GM10847 (cell line): ENCODE measurements around the gene AKAP6.

Experiments used
- POLR2A ChIP-seq: IDR thresholded peaks from 2 replicates; pipeline ENCODE4 v1.6.1; 2011; ENCODE audit not compliant: insufficient read length; ENCODE audit errors: extremely low read depth

AKAP6 gene

DNA sequence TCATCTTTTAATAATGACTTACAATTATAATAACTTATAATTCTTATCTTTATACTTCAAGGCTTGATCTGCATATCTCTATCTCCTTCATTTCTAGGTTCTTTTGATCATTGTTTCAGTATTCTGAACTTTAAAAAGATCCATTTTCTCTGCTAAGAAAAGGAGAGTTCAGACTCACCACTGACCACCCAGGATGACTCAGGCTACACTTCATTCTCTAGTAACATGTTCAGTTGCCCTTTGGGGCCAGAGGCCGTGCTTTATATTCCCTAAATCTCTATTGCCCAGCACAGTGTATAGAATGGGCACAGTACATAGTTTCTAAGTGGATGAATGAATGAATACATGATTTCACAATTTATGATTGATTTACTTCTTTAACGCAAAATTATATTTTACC lies 268.7 kb downstream of the AKAP6 start:
- TF ChIP-seq POLR2A = no peak

DNA sequence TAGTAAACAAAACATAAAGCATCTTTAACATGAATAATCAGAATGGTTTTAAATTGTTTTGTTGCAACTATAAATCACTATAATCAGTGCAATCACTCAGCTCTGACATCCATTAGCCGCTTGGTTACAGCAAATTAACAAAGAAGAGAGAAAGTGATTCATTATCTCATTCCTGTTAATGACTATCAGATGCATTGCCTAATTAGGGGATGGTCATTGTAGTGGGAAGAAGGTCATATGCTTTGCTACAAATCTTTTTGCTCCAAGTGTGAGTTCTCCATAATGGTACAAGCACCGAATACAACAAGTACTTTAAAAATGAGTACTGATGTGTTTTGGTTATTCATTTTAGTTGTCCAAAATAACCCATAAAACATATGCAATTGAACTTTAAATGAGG lies 272.0 kb downstream of the AKAP6 start:
- TF ChIP-seq POLR2A = no peak

DNA sequence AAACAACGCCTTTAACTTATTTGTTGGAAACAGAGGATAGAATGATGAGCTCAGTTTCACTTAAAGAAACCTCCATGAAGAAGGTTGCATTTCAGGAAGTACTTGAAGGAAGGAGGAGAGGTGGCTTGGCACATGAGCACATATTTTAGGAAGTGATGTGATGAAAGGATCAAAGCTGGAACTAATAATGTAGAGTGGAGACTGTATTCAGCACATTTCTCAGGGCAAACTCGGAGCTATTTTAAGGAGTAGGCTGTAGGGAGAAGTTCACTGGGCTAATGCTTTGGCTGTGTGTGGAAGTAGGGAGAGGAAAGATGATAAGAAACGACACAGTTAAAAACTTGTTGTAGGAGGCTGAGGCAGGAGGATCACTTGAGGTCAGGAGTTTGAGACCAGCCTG lies 272.8 kb downstream of the AKAP6 start:
- TF ChIP-seq POLR2A = no peak

DNA sequence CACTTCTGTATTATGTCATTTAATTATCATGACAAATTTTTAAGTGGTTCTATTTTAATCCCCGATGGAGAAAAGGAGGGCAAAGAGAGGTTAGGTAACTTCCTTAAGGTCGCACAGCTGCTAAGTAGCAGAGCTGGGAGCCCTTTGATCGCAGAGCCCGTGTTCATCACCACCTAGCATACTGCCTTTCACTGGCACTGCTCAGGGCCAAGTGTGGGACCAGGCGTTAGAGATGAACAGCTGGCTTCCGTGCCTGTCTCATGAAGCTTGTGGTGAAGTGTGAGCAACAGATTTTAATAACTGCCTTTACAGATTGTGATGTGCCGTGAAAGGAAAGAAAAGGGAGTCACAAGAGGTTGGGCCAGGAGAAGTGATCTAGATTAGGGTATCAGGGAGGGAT lies 273.6 kb downstream of the AKAP6 start:
- no peak for TF ChIP-seq POLR2A

DNA sequence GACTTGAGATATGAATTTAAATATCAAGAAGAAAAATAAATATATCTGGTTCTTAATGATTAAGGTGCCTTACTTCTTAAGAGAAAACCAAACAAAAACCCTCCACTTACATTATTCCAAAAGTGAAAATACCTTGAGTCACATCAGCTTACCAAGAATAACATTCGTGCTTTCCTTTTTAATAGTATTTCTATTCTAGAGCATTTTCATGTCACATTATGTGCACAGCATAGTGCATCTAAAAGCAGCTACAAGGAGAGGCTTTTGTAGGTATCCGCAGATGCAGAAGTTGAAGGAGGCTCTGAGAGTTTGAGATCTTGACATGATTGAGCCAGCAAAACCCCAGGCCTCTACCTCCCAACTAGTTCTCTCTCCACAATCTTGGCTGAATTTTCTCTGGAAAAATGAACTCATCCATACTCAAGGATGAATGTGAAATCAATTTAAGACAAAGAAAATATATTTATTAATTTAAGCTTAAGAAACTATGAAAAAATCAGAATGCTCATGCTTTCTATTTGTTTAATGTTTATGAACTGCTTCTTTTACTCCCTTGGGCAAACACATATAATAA lies 275.0 kb downstream of the AKAP6 start:
- no peak for TF ChIP-seq POLR2A

DNA sequence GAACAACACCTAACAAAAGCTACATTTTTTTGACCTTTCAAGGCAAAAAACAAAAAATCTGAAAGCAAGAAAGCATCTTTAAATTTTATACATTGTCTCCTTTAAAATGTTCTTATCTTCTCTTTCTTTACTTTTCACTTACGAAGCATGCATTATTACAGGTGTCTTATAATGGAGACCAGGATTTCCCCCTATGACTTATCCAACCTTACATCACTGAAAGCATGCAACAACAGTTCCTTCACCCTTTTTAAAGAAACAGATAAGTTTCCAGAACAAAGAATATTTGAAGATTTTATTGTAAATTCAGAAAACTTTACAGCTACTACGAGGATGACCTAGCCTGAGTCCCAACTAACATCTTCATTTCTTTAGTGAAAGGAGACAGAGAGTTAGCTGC lies 277.2 kb downstream of the AKAP6 start:
- TF ChIP-seq POLR2A = no peak

DNA sequence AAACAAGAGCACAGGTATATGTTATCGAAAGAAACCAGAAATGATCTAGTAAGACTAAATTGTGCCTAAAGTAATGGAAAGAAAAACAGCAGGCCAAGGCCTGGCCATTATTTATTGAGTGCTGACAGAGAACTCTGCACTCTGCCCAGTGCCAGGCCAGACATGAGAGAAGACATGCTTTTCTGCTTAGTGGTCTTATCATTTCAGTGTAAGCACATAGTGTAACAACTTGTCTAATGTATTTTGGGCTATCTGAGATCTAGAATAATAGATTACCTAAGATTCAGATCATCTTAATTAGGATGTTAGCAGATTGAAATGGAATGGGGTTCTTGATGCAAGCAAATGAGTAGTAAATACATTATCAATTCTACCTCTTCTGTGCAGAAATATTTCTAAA lies 278.3 kb downstream of the AKAP6 start:
- no peak for TF ChIP-seq POLR2A

DNA sequence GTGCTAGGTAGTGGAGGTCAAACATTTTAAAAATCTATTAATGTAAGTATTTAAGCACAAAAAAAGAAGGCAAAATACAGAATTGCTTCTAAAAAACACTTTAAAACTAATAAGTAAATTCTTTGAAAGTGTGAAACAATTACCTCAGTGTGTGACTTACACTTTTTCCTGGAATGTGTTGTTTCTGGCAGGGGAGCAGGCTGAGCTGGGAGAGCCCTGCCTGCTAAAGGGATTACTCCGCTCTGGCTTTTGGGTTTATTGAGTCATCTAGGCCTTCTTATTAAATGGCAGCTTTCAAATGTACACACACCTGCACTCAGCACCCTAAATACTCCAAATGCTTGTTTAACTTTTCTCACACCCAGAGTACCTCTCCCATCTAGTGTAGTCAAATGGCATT lies 279.8 kb downstream of the AKAP6 start:
- no peak for TF ChIP-seq POLR2A

DNA sequence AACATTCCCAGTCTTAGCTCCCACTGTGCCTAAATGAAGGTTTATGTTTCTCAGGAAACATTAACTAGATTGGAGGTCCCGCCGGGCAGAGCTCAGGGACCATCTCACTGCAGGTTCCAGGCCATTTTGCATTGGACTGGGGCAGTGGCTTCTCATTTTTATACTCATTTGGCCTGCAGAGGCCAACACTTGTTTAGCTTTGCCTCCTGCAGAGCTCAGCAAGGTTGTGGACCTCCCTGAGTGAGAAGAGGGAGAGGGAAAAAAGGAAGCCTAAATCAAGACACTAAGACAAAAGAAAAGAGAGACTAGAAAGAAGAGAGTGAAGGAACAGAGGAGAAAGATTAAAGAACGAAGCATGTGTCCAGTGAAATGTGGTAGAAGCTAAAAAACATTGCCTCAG lies 280.3 kb downstream of the AKAP6 start:
- TF ChIP-seq POLR2A = no peak

DNA sequence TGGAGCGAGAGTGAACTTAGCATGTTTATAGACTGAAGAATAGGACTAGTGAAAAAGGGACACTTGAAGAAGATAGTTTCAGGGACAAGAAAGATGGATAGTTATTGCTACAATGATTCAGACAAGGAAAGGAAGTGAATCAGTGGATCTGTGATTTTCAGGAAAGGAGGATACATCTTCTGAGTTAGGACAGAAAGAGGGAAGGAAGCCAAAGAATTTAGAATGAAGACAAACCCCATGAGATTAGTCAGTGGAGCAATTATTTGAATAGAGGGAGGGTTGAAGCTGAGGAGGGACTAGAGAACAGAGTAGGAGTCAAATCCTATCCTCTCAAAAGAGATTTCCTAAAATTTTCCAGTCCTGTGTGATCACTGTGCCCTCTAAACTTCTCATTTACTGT lies 282.7 kb downstream of the AKAP6 start:
- no peak for TF ChIP-seq POLR2A

DNA sequence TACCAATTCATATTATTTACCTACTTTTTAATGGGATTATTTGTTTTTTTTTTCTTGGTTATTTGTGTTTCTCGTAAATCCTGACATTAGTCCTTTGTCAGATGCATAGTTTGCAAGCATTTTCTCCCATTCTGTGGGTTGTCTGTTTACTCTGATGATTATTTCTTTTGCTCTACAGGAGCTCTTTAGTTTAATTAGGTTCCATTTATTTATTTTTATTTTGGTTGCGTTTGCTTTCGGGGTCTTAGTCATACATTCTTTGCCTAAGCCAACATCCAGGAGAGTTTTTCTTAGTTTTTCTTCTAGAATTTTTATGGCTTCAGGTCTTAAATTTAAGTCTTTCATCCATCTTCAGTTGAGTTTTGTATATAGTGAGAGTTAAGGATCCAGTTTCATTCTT lies 289.9 kb downstream of the AKAP6 start:
- no peak for TF ChIP-seq POLR2A

DNA sequence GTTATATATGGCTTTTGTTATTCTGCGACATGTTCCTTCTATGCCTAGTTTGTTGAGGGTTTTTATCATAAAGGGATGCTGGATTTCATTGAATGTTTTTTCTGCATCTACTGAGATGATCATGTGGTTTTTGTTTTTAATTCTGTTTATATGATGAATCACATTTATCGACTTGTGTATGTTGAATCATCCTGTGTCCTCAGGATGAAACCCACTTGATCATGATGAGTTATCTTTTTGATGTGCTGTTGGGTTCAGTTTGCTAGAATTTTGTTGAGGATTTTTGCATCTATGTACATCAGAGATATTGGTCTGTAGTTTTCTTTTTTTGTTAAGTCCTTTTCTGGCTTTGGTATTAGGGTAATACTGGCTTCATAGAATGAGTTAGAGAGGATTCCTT lies 291.2 kb downstream of the AKAP6 start:
- no peak for TF ChIP-seq POLR2A

DNA sequence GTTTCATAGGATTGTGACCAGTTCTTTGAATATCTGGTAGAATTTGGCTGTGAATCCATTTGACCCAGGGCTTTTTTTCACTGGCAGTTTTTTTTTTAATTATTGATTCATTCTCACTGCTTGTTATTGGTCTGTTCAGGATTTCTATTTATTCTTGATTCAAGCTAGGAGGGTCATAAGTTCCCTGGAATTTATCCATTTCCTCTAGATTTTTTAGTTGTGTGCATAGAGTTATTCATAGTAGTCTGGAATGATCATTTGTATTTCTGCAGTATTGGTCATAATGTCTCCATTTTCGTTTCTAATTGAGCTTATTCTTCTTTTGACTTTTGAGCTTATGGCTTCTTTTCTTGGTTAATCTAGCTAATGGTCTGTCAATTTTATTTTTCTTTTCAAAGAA lies 291.6 kb downstream of the AKAP6 start:
- no peak for TF ChIP-seq POLR2A

DNA sequence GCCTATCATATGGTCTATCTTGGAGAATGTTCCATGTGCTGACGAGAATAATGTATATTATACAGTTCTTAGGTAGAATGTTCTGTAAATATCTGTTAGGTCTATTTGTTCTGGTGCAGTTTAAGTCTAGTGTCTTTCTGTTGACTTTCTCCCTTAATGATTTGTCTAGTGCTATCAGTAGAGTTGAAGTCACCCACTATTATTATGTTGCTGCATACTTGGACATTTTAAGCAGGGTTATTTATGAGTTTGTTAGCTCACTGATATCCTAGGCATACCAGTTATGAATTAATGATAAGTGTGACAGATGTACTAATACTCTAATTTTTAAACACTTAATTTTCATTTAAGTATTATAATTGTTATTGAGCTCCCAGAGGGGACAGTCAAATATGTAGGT lies 292.5 kb downstream of the AKAP6 start:
- no peak for TF ChIP-seq POLR2A

DNA sequence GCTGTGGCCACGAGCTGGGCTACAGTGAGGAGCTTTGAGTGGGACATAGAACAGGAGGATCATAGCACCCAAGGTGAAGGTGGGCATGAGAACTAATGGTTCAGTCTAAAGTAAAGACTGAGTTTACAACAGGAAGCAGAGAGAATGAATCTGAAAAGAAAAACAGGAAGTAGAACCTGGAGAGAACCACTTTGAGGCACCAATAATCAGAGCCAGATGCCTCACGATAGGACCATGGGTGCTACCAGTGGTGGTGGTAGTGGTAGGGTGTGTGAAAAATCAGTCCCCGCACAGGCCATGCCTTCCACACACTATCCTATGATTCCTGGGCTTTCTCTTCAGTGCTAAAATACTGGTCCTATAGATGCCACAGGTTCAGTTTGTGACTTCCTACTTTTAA lies 293.6 kb downstream of the AKAP6 start:
- TF ChIP-seq POLR2A = no peak

DNA sequence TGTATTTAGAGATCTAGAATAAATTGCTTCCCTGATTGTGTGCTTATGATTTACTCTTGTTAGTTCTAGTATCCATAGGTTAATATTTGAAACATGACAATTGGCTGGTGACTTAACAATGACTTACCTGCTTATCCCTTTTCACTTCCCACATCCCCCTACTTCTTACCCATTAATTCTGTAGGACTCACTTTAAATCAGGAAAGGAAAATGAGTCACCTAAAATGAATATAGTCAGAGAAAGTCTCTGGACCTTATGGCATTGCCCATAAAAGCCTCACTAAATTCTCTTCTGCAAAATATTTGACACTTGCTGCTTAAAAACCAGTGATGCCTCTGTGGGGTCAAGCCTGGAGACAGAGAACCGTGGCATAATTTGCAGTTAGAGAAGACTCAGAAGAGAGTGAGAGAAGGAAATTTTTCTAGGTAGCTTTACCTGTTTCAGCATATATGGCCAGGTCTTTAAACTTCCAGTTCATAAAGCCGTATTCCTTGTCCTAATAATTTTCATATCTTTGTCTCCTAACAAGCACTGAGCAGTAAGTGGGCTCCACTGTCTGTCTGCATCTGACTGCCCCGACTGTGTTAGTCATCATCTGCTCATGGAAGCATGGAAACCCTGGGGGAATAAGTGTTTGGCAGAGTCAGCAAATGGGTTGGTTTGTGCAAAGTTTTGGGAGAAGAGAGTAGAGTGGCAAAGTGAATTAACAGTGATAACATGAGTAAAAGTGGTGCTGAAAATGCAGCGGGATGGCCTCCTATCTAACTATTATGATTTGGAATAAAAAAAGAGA lies 294.4 kb downstream of the AKAP6 start:
- TF ChIP-seq POLR2A = no peak

DNA sequence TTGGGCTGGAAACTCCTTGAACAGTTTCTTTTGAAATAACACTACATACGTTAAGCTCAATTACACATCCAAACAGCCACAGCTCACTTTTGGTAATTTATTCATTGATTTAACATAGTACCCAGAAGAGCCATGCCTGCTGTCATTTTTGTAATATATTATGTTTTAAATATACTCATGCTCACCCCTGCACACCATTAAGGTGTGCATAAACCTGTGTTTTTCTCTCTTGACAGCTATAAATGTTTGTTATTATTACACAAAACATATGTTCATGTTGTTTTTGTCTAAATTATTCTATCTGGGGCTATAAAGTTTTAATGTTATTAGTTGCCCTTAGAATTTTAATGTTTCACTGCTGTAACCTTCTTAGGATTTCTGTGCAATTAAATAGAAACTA lies 296.1 kb downstream of the AKAP6 start:
- TF ChIP-seq POLR2A = no peak
